Tongue (tissue), 2 donors: ENCODE measurements around the gene RCC2. TPM values are rescaled to one million over a fixed set of nuclear protein-coding genes. Genes with fewer than 3 reads are reported as not detected.

Experiments
- DNase-seq: peaks from one replicate; pipeline ENCODE4 v3.0.0-alpha.2; 2015
- total RNA-seq: library from RNA; depleted of rRNA; stranded (reverse); fragments of >200 nt; gene quantifications from one replicate; pipeline ENCODE4 v1.2.3, GENCODE V29; 2014

The RCC2 gene
- total RNA-seq, 1 donor from 2014 or later: 42.5 TPM

DNA sequence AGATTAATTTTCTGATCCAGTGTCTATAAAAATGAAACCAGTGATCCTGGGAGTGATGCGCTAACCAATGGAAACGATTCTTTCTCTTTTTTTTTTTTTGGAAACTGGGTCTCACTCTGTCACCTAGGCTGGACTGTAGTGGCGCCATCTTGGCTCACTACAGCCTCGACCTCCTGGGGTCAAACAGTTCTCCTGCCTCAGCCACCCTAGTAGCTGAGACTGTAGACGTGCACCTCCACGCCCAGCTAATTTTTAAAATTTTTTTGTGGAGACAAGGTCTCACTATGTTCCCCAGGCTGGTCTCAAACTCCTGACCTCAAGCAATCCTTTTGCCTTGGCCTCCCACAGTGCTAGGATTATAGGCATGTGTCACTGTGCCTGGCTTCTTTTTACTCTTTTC, 3.4 kb upstream of the RCC2 start:
- DNase-seq: no peak

- DNase-seq: no peak
Measured at GRCh38 chr1:17441993-17442357, 2.5 kb upstream of the RCC2 start.

DNA sequence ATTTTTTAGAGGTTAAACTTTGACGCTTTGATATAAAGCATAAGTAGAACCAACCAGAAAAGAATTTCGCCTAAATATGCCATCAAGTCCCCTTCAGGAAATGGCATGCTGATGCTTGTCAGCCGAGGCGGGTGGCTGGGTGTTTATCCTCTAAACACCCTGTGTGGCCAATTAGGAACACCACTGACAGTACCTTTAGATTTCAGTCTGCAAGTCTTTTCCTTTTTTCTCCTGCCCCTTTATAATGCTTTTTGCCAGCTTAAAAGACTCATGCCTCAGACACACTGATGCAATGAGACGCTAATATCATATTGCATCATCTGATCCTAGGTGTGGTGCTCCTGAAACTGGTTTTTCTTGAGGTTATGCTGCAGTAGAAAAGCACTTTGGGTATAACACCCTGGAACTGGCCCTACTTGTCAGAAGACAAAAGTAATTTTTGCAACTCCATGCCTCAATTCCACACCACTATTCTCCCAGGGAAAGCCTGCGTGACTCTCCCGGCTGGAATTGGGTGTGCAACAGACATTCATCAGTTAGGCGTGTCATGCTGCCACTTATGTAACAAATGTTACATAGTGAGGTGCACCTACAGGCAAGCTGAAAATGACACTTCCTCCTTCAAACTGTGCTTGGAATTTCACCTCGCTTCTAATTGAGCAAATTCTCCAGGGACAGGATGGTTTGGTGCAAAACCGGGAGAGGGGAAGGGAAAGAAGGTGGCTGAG, 2.0 kb upstream of the RCC2 start:
- DNase-seq: peak; percentile 54

DNA sequence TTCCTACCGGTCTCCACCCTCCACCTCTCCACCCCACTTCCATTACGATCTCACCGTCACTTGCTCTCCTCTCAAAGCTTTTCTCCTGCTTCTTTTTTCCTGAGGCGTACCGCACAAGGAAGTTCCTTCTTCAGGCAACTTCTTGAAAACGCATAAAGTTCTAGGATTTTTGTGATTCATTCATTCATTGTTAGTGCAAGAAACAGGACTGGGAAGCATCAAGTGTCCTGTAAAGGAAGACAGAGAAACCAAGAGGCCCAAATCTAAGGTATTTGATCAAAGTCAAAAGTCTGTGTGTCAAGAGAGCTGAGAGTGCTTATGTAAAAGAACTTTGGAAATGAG, 1.3 kb upstream of the RCC2 start:
- no peak for DNase-seq

- no peak for DNase-seq
Measured at GRCh38 chr1:17440074-17440826, 773 bp upstream of the RCC2 start.

- DNase-seq: peak; percentile 72
Measured at GRCh38 chr1:17438318-17439249, 893 bp downstream of the RCC2 start.

DNA sequence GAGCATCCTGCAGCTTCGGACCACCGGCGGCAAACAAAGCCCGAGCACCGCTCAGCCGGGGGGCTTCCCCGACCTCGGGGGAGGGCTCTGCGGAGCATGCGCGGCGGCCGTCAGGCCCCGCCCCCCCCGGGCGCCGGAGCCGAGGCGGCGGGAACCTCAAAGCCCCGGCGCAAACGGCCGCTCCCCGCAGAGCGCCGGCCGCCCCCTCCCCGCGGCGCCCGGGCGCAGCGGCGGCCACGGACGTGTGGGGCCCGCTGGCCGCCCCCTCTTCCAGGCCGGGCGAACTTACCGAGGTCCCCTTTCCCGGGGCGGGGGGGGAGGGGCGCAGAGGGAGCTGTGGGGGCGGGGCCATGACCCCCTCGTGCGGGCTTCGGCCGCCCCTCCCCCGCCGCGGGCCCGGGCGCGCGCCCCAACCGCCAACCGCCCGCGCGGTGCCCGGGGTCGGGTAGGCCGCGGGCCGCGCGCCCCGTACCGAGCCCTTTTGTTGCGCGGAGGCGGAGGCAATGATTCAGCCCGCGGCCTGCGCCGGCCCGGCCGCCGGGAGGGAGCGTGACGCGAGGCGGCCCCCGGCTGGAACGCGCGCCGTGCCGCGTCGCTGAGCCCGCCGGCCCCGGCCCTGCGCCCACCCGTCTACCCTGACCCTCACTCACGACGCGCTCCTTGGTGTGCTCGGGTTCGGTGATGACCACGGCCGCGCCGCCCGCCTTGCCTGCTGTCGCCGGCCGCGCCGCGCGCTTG, 1.7 kb downstream of the RCC2 start:
- DNase-seq: peak; percentile 71

- no peak for DNase-seq
Measured at GRCh38 chr1:17437260-17437579, 2.3 kb downstream of the RCC2 start.

GRCh38 chr1:17436380-17437174, 2.9 kb downstream of the RCC2 start:
- no peak for DNase-seq

- no peak for DNase-seq
Measured at GRCh38 chr1:17434601-17435000, 4.9 kb downstream of the RCC2 start.

DNA sequence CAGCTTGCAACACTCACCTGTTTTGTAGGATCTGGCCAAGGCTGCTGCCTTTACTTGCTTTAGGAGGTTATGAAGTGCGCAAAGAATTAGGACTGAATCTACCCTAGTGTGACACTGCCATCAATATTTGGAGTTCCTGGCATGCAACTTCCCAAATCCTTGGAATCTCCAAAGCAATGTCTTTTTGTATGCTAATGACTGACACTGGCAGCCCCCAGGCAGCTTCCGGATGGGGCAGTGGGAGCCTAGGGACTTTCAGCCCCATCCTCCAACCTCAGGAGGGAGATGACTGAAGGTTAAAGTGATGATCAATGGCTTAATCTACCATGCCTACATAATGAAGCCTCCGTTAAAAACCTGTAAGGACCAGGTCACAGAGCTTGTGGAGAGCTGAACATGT, 5.5 kb downstream of the RCC2 start:
- DNase-seq: no peak

GRCh38 chr1:17433261-17433660, 6.2 kb downstream of the RCC2 start:
- no peak for DNase-seq

DNA sequence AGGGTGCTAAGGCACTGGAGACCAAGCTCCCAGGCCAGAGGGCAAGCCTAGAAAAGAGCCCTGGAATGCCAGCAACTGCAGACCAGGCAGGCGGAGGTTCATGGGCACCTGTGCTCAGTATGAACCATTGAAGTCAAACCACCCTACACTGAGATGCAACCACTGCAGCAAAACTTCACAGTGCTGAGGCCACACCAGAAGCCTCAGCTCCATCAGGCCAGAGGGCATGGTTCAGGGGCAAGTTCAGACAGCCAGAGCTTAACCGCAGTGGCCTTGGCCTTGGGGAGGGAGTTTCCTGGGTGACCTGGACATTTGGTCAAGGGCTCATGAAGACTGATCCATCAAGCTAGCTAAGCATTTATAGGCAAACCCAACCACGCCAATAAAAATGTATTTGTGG, 7.1 kb downstream of the RCC2 start:
- no peak for DNase-seq

- DNase-seq: no peak
Measured at GRCh38 chr1:17429183-17429582, 10.3 kb downstream of the RCC2 start.

DNA sequence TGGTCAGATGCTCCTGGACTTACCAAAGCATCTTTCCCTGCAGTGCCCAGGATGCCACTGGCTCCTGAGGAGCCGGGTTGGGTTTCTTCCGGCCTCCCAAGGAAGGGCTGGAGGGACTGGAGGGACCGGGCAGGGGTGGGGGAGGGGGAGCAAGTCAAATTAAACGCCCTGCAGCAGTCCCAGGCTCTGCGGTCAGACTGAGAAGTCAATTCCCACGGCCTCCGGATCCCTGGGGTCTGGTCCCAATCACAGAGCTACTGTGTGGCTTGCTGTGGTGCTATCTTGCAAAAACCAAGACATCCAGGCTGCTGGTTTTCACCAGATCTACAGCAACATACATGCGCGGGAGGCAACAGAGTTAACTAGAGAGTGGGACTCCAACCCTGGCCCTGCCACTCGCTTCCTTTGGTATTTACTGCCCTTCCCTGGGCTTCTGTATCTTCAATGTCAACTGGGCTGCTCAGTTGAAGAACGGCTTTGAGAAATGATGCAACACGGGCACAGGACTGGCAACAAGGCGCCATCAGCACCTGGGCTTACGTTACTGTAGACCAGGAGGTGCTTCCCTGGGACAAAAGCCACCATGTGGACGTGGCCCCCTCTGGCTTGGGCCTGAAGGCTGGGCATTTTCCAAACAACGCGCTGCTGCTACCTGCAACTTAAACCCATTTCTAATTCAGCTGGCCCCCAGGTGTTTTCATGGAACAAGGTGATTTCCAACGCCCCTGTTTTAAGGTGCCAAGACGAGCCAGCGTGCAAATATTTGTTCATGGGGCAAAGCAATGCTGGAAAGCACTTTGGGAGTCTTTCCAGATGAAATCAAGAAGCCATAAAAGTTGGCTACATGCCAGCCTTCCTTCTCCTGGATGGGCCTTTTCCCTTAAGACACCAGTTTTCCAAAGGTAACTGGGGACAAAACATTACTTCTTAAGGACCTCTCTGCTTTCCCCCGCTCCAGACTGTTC, 11.5 kb downstream of the RCC2 start:
- DNase-seq: no peak

- DNase-seq: no peak
Measured at GRCh38 chr1:17425806-17426600, 13.5 kb downstream of the RCC2 start.

- DNase-seq: peak; percentile 21
Measured at GRCh38 chr1:17423781-17424245, 15.7 kb downstream of the RCC2 start.

- DNase-seq: no peak
Measured at GRCh38 chr1:17422461-17422860, 17.0 kb downstream of the RCC2 start.

GRCh38 chr1:17420391-17420918, 19.0 kb downstream of the RCC2 start:
- DNase-seq: no peak
